ENCODE results near the gene WDR45B.

Gene WDR45B

DNA sequence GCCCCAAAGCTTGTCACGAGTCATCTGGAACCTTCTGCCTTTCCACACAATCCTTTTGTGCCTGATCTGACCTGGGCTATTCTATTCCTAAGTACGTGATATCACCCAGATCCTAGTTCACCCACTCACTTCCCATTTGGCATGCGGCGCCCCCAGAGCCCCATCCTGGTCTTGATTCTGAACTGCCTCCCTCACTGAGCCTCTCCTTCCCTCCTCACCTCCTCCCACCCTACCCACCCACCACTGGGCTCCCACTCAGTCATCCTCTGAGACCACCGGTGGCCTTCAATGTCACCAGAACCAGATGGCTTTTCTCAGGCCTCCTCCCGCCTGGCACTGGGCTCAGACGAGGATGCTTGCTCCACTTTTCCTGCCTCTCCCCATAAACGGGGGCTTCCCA, 18.5 kb downstream of the WDR45B start:
- no peak for DNase-seq (ENCODE audit: low read depth)

GRCh38 chr17:82627405-82627804, 20.8 kb downstream of the WDR45B start:
- DNase-seq (ENCODE audit: low read depth), result no peak

DNA sequence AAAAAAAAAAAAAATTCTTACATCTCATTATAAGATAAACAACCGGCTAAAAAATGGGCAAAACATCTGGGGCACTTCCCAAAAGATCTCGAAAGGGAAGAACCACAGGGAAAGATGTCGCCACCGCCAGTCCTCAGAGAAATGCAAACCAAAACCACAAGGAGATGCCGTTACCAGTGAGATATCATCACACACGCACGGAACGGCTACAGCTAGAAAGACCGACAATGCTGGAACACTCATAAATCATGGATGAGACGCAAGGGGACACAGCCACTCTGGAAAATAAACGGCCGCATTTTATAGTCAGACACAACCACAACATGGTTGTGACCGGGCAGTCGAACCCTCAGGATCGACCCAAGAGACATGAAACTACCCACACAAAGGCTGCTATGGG, 24.5 kb downstream of the WDR45B start:
- DNase-seq (ENCODE audit: low read depth), result no peak

DNA sequence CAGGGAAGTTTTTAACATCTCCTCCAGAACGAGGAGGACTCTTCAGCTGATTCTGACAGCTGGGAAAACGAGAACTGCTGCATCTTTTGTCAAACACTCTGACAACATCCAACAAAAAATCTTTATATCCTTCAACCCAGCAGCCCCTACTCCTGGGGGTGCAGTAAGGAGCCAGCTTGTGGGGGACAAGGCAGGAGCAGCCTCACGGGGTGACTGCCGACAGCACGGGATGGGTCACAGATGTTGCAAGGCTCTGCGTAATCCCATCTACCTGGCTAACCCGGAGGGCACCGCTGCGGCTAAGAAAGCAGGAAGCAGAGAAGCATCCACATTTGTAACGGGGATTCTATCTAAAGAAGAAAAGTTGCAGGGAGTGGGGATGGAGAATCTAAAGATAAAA, 28.6 kb downstream of the WDR45B start:
- DNase-seq (ENCODE audit: low read depth), result no peak

DNA sequence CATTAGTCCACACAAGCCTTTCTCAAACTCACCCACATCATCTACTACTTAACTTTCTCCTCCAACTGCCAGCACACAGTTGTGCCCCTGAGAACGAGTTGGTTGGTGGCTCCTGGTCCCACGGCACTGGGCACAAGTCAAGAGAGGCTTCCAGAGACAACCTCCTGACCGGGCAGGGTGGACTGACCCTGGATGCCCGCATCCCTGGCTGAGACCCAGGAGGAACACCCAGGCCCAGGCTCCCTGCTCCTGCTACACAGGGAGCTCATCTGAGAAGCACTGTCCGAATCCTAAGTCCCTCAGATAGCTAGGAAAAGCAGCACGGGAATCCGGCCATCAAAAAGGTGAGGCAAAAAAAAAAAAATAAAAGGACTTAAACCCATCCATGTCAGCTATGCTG, 29.0 kb downstream of the WDR45B start:
- DNase-seq (ENCODE audit: low read depth), result no peak

DNA sequence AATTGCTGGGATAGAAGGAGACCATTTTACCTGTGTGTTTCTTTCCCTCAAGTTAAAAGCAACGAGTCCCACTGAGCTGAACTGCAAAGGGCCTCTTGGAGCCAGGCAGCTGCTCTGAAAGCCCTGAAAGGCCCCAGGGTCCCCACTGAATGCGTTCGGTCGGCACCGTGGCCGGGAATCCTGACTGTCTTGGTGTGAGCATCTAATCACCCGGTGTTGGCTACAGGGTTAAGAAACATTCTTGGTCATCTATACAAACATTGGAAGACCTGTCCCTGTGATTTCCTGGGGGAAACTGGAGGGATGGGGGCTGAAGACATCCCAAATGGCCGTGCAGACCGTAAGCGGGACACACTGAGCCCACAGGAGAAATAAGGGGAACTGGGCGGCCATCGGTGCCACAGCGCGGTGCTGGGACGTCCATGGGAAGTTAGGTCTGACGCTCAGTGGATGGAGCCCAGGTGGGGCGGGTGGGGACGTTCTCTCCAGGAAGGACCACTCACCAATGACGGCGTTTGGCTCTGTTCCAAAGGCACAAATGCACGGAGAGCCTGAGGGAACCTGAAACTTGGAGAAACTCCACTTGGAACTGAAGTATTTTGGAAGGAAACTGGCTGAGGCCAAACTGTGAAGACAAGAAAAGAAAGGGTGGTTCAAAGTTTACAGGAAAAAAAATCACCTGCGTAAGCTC, 32.1 kb downstream of the WDR45B start:
- no peak for DNase-seq (ENCODE audit: low read depth)

DNA sequence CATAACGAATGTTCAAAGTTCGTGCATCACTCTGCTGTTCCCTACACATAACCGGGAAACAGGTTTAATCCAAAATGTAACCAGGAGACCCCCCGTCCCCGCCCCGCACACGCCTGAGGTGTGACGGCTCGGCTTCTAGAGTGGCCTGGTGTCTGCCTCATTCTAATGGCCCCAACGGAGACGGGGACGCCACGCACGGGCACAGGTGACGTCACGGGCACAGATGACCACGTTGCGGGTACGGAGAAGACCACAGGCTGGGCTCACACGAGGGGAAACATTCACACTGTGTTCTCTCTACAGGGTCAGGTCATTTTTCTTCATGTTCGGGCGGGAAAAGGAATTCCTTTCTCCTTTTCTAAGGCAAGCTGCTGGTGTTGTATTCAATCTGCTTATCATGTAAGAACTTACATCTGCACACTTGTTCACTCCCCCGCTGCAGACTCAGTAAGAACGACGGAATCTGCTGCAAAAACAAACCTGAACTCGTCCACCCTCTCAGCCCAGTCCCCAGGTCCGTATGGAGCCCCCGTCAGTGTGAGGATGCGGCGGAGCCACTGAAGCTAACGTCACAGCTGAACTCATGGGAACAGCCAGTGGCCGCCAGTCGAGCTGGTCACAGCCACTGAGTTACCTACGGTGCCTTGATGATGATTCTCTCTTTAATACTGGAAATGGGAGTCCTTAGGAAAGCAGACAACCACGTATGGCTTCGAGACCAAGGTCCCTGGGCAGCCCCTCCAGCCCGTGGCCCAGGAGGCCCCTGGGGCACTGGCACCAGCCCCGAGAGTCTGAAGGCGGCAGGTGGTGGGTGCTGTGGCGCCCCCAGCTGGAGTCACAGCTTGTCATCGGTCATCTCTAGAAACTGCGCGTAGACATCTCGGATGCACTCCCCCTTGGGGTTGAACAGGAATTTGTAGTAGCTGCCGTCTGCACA, 32.9 kb downstream of the WDR45B start:
- DNase-seq (ENCODE audit: low read depth), result no peak

- no peak for DNase-seq (ENCODE audit: low read depth)
Measured at GRCh38 chr17:82614095-82614631, 34.1 kb downstream of the WDR45B start.

GRCh38 chr17:82613283-82614094, 34.8 kb downstream of the WDR45B start:
- DNase-seq (ENCODE audit: low read depth), result no peak

DNA sequence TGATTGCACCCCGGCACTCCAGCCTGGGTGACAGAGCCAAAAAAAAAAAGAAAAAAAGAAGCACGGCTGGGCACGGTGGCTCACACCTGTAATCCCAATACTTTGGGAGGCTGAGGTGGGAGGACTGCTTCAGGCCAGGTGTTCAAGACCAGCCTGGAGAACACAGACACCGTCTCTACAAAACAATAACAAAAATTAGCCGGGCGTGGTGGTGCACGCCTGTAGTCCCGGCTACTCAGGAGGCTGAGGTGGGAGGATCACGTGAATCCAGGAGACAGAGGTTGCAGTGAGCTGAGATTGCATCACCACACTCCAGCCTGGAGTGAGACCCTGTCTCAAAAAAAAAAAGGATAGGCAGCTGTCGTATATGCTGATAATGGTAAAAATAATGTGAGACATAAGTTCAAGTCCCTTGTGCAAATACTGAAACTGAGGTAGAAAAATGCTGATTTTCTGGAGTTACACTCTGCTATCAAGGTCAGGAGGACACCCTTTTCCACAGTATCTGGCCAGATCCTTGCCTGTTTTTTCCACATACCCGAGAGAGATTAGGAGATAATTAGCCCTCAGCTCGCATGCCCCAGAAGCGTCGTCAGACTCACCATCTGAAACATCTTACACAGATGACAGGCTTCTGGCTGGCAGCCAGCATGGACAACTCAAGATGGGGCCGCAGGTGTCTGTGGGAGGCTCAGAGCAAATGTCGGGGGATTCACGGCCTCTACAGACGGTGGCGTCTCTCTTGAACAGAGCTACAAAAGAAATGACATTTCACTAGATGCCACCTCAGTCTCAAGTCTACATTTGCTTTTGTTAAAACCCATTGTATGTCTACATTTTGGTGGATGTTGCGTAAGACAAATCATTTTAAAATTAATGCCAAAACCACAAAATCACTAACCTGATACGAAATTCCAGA, 36.8 kb downstream of the WDR45B start:
- peak; percentile 9 for DNase-seq (ENCODE audit: low read depth)

- no peak for DNase-seq (ENCODE audit: low read depth)
Measured at GRCh38 chr17:82609655-82610054, 38.6 kb downstream of the WDR45B start.

DNA sequence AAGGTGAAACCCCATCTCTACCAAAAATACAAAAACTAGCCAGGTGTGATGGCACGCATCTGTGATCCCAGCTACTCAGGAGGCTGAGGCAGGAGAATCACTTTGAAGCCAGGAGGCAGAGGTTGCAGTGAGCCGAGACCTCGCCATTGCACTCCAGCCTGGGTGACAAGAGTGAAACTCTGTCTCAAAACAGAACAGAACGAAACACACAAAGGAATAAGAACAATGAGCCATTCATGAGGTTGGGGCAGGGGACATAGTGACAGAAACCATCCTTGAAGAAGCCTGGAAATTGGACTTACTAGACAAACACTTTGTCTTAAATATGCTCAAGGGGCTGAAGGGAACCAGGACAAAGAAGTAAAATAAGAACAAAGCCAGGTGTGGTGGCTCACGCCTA, 39.4 kb downstream of the WDR45B start:
- no peak for DNase-seq (ENCODE audit: low read depth)

- no peak for DNase-seq (ENCODE audit: low read depth)
Measured at GRCh38 chr17:82605939-82606600, 42.2 kb downstream of the WDR45B start.

DNA sequence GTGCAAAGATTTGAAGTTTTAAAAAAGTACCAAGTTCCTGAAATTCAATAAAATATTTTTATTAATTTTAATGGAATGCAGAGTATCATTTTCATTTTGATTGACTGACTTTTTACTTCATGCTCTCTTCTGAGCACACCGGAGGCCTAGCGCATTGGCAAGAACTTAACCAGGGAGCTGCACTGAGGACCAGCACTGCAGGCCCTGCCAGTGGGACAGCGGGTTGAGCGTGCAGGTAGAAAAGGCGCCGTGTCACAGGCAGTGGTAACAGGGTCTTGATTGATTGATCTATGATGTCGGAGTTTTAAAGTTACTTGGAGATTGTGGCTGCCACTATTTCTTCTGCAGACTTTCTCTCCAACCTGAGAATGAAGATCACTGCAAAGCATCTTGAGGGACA, 43.7 kb downstream of the WDR45B start:
- no peak for DNase-seq (ENCODE audit: low read depth)

DNA sequence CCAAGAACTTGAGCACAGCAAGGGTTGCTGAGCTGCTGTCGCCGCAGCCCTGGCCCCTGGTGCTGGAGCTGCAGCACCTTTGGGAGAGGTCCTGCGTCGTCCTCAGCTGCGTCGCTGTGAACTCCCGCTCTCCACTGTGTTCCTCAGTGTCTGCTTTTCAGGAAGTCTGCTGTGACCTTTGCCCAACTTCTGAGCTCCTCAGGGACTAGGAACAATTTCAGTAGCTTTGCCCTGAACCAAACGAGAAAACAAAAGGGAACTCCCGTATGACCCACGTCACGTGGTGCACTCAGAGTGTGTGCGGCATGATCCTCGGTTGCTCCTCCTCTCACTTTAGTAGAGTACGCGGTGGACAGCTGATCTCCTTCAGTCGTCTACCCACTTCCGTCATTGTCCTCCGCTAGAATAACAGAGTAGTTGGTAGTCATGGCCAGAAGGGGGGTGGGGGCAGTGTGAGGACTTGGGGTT, 44.2 kb downstream of the WDR45B start:
- no peak for DNase-seq (ENCODE audit: low read depth)

- DNase-seq (ENCODE audit: low read depth), result peak; percentile 26
Measured at GRCh38 chr17:82602986-82603710, 45.1 kb downstream of the WDR45B start.

DNA sequence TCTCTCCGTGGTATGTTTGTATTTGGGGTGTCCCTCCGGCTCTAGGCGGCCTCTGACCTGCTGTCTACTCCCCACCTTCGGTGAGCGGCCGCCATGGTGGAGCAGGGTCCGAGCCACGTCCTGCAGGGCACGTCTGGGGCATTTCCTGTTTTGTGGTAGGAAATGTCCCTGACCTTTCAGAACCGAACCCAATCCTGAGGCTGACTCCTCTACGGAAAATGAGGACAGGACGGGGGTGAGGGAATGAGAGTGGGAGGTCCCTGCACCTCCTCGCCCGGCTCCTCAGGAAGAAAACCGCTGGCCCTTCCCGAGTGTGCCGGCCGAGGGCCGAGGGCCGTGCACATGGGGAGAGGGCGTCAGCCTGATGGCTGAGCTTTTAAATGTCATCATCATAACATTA, 45.8 kb downstream of the WDR45B start:
- no peak for DNase-seq (ENCODE audit: low read depth)

- DNase-seq (ENCODE audit: low read depth), result no peak
Measured at GRCh38 chr17:82601447-82602000, 46.7 kb downstream of the WDR45B start.

- DNase-seq (ENCODE audit: low read depth), result no peak
Measured at GRCh38 chr17:82600731-82601446, 47.4 kb downstream of the WDR45B start.

All from non-pigmented ciliary epithelial cell (primary cell).